ENCODE measurements around the gene STAM2.
"Not testable (repeated sequence)": the region's sequence is repeated elsewhere in the genome, so short reads cannot be mapped to it uniquely, and the experiment has no call there.

STAM2 gene

GRCh38 chr2:152093464-152093863 is 82.1 kb downstream of the STAM2 start:
- Histone ChIP-seq H3K27me3 (ENCODE audit: insufficient read depth, low read depth, severe bottlenecking) (no peaks in the 10 kb centered on the region), H3K4me3 (ENCODE audit: low read depth, low read length) (no peak overlapping the region), H3K36me3 (no peaks in the 10 kb centered on the region), H3K27ac (no peak overlapping the region), H3K9me3 (ENCODE audit: severe bottlenecking) (no peaks in the 10 kb centered on the region)
- no peak for DNase-seq
- no peak for TF ChIP-seq CTCF (IDR thresholded peaks at IDR 0.05; ENCODE audit: low read depth, low read length)

GRCh38 chr2:152092095-152092494 is 83.5 kb downstream of the STAM2 start:
- no peak overlapping the region for H3K4me3 ChIP-seq (ENCODE audit: low read depth, low read length)
- H3K36me3 ChIP-seq = no peaks in the 10 kb centered on the region
- no peak for TF ChIP-seq CTCF (IDR thresholded peaks at IDR 0.05; ENCODE audit: low read depth, low read length)
- DNase-seq = no peak
- no peaks in the 10 kb centered on the region for H3K27me3 ChIP-seq (ENCODE audit: insufficient read depth, low read depth, severe bottlenecking)
- no peak overlapping the region for H3K27ac ChIP-seq
- H3K9me3 ChIP-seq (ENCODE audit: severe bottlenecking) = no peaks in the 10 kb centered on the region

GRCh38 chr2:152090726-152091125 is 84.8 kb downstream of the STAM2 start:
- not testable (repeated sequence) for H3K36me3 ChIP-seq; H3K9me3 ChIP-seq (ENCODE audit: severe bottlenecking); H3K4me3 ChIP-seq (ENCODE audit: low read depth, low read length); H3K27ac ChIP-seq; DNase-seq; H3K27me3 ChIP-seq (ENCODE audit: insufficient read depth, low read depth, severe bottlenecking)

- no peak overlapping the region for H3K27ac ChIP-seq
- no peak for DNase-seq
- no peak for TF ChIP-seq CTCF (IDR thresholded peaks at IDR 0.05; ENCODE audit: low read depth, low read length)
- no peaks in the 10 kb centered on the region for H3K9me3 ChIP-seq (ENCODE audit: severe bottlenecking)
- H3K36me3 ChIP-seq = no peaks in the 10 kb centered on the region
- H3K4me3 ChIP-seq (ENCODE audit: low read depth, low read length) = no peak overlapping the region
- H3K27me3 ChIP-seq (ENCODE audit: insufficient read depth, low read depth, severe bottlenecking) = no peaks in the 10 kb centered on the region
These were observed 86.3 kb downstream of the STAM2 start for GRCh38 chr2:152089238-152089637.

- no peaks in the 10 kb centered on the region for H3K27me3 ChIP-seq (ENCODE audit: insufficient read depth, low read depth, severe bottlenecking)
- H3K27ac ChIP-seq = no peak overlapping the region
- no peak for DNase-seq
- TF ChIP-seq CTCF (IDR thresholded peaks at IDR 0.05; ENCODE audit: low read depth, low read length) = no peak
- H3K4me3 ChIP-seq (ENCODE audit: low read depth, low read length) = no peak overlapping the region
- H3K9me3 ChIP-seq (ENCODE audit: severe bottlenecking) = no peaks in the 10 kb centered on the region
- no peaks in the 10 kb centered on the region for H3K36me3 ChIP-seq
These were observed 87.6 kb downstream of the STAM2 start for GRCh38 chr2:152088006-152088405.

- no peak overlapping the region for H3K27ac ChIP-seq
- no peaks in the 10 kb centered on the region for H3K27me3 ChIP-seq (ENCODE audit: insufficient read depth, low read depth, severe bottlenecking)
- no peak overlapping the region for H3K4me3 ChIP-seq (ENCODE audit: low read depth, low read length)
These were observed 89.3 kb downstream of the STAM2 start for GRCh38 chr2:152086231-152086630.

More at GRCh38 chr2:152086231-152086630, 89.3 kb downstream of the STAM2 start:
- H3K36me3 ChIP-seq = no peaks in the 10 kb centered on the region
- DNase-seq = no peak
- no peak for TF ChIP-seq CTCF (IDR thresholded peaks at IDR 0.05; ENCODE audit: low read depth, low read length)
- H3K9me3 ChIP-seq (ENCODE audit: severe bottlenecking) = no peaks in the 10 kb centered on the region

Data from WERI-Rb-1 (cell line).